Esophagus squamous epithelium (tissue), 4 donors: ENCODE results near the gene MTREX.

ENCODE experiments used
- CTCF ChIP-seq, 6 experiments: fragments of 450-650 bp in 4 of 6; fragments of 200-600 bp in 2 of 6; sonication (generic) in 2 of 6; IDR thresholded peaks; one replicate each; pipeline ENCODE4 v1.5.1; 2016 to 2019; ENCODE audit warnings: antibody characterized with exemption in 6 of 6, mild to moderate bottlenecking in 4 of 6, moderate library complexity in 4 of 6
- POLR2A ChIP-seq, 4 donors: fragments of 450-650 bp; IDR thresholded peaks; one replicate each; pipeline ENCODE4 v1.6.1; 2017; ENCODE audit warnings: antibody characterized with exemption in 4 of 4, mild to moderate bottlenecking in 4 of 4, moderate library complexity in 3 of 4

DNA sequence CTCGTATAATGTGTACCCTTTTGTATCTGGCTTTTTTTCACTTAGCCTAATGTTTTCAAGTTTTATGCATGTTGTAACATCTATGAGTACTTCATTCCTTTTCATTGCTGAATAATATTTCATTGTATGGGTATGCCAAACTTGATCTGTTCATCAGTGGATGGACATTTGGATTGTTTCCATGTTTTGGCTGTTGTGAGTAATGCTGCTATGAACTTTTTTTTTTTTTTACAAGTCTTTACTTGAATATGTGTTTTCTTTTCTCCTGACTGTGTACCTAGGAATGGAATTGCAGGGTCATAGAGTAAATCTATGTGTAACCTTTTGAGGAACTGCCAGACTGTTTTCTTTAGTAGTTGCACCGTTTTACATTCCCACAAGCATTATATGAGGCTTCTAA, 52.4 kb downstream of the MTREX start:
- TF ChIP-seq CTCF (IDR thresholded peaks at IDR 0.05) (no peak), POLR2A (IDR thresholded peaks at IDR 0.05) (no peak)
